ENCODE data around the gene TNRC18. TPM values are rescaled to one million over a fixed set of nuclear protein-coding genes. Genes with fewer than 3 reads are reported as not detected.
A peak's percentile ranks its signal among the peaks of the same experiment; 100 is the strongest.
"Not testable (repeated sequence)": the region's sequence is repeated elsewhere in the genome, so short reads cannot be mapped to it uniquely, and the experiment has no call there.

Gene TNRC18
- total and polyA plus RNA-seq, 9 donors: 48.6 to 153 (median 91.8) TPM

DNA sequence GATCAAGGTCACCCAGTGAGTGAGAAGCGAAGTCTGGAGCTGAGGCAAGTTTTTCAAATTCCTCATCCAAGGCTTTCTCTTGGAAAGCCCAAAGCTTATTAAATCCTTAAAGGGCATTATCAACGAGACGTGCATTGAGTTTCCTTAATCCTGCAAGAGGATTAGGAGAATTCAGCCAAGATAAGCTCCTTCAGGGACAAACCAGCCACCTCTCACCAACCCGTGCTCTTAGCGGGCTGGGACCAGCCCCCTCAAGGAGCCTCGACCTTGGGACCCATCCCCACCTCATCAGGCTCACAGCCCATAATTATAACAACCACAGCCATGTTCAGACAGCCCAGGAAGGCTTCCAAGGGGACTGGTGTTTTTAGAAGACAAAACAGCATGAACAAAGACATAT is 152.8 kb downstream of the TNRC18 start:
- H3K4me1 ChIP-seq (ENCODE audit: insufficient read depth): peaks cover 10% of the 10 kb centered on the region
- DNase-seq: no peak
- TF ChIP-seq POLR2A (IDR thresholded peaks at IDR 0.05): no peak
- TF ChIP-seq, protein P1, sequence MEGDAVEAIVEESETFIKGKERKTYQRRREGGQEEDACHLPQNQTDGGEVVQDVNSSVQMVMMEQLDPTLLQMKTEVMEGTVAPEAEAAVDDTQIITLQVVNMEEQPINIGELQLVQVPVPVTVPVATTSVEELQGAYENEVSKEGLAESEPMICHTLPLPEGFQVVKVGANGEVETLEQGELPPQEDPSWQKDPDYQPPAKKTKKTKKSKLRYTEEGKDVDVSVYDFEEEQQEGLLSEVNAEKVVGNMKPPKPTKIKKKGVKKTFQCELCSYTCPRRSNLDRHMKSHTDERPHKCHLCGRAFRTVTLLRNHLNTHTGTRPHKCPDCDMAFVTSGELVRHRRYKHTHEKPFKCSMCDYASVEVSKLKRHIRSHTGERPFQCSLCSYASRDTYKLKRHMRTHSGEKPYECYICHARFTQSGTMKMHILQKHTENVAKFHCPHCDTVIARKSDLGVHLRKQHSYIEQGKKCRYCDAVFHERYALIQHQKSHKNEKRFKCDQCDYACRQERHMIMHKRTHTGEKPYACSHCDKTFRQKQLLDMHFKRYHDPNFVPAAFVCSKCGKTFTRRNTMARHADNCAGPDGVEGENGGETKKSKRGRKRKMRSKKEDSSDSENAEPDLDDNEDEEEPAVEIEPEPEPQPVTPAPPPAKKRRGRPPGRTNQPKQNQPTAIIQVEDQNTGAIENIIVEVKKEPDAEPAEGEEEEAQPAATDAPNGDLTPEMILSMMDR (IDR thresholded peaks at IDR 0.05): no peak
- TF ChIP-seq EP300 (IDR thresholded peaks at IDR 0.05): no peak
- intact Hi-C loops (cut with DNase I): no loop called here
- no peaks in the 10 kb centered on the region for H3K36me3 ChIP-seq
- no peaks in the 10 kb centered on the region for H3K27me3 ChIP-seq
- no peak overlapping the region for H3K4me3 ChIP-seq
- 1 to 10% (median 7%) methylated on average over 6 of the region's 6 CpGs for WGBS, 3 donors
- no peak overlapping the region for H3K27ac ChIP-seq
- H3K9me3 ChIP-seq: no peaks in the 10 kb centered on the region

DNA sequence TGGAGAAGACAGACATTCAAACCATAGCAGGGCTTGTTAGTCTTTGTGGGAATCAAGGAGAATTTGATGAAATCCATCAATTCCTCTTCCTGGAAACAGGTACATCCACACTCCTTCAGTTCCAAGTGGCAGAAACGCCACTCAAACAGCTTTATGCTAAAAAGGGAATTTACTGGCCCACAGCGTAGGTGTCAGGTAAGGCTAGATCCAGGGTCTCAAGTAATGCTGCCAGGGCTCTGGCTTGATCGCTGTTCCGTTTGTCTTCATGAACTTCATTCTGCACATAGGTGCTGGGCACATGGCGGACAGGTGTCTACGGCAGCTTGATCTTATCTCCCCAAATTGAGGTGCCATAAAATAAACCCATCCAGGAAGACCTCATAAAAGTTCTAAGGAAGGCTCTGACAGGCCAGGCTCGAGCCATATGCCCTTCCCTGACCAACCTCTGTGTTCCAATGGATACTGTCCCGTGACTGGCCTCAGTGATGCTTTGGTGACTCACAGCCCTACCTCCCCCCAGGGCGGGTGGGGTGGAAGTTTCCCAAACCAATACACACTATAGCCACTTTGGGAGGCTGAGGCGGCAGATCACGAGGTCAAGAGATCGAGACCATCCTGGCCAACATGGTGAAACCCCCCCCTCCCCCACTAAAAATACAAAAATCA is 153.5 kb downstream of the TNRC18 start:
- H3K4me3 ChIP-seq; H3K4me1 ChIP-seq (ENCODE audit: insufficient read depth); H3K9me3 ChIP-seq; H3K27ac ChIP-seq; intact Hi-C loops (cut with DNase I); H3K27me3 ChIP-seq; H3K36me3 ChIP-seq: not testable (repeated sequence)
- WGBS, 3 donors: 74 to 79% (median 74%) methylated on average over 12 of the region's 12 CpGs
- peak in 1 of 5 donors; percentile 14 for DNase-seq

DNA sequence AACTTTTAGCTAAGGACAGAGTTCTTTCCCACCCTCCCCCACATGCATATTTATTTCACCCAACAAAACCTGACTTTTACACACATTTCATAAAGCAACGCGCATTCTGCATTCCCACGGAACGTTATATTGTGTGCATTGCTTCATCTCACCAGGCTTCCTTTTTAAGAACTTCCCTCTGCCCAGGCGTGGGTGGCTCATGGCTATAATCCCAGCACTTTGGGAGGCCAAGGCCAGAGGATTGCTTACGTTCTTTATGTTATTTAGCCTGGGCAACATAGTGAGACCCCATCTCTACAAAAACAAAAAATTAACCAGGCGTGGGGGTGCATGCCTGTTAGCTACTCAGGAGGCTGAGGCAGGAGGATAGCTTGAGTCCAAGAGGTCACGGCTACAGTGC is 155.8 kb downstream of the TNRC18 start:
- H3K27ac ChIP-seq; H3K4me1 ChIP-seq (ENCODE audit: insufficient read depth); H3K36me3 ChIP-seq; H3K4me3 ChIP-seq; DNase-seq; intact Hi-C loops (cut with DNase I); H3K9me3 ChIP-seq; H3K27me3 ChIP-seq: not testable (repeated sequence)
- 63 to 74% (median 67%) methylated on average over 8 of the region's 8 CpGs for WGBS, 3 donors

DNA sequence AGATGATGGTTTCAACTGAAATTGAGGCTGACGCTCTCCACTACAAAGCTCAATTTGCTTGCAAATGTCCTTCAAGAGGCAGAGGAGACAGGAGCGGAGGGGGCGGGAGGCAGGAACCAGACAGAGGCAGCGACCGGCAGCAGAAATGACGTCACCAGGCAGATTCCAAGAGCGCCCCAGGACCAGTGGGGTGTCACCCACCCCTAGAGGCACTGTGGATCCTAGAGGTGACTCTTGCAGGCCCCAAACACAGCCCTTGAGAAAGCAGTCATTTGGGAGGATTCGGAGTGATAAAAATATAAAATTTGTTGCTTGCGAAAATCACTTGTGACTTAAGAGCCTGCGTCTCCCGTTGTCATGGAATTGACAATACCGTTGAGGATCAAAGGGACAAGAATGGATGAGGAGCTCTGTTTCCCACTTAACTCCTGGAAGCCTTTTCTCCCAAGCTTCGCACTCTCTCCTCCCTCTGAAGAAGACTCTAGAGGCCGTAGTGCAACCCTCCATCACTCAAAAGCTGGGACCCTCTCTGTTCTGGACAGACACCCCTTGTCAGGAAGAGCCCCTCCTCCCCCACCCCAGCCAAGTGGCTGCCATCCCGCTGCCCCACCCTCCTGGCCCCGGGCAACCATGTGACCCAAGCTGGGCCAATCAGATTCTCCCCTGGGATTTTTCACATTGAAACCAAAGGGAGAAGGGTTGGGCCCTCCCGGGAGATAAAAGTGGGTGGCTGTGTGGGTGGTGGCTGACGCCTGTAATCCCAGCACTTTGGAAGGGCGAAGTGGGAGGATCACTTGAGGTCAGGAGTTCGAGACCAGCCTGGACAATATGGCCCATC is 157.2 kb downstream of the TNRC18 start:
- Histone ChIP-seq H3K27ac (no peak overlapping the region), H3K36me3 (no peaks in the 10 kb centered on the region), H3K27me3 (no peaks in the 10 kb centered on the region), H3K4me1 (ENCODE audit: insufficient read depth) (peaks cover 4% of the 10 kb centered on the region), H3K9me3 (no peaks in the 10 kb centered on the region), H3K4me3 (no peak overlapping the region)
- TF ChIP-seq EP300 (IDR thresholded peaks at IDR 0.05) (no peak), POLR2A (IDR thresholded peaks at IDR 0.05) (no peak)
- TF ChIP-seq, protein P1 (IDR thresholded peaks at IDR 0.05): no peak
- 77 to 83% (median 79%) methylated on average over 20 of the region's 20 CpGs for WGBS, 3 donors
- DNase-seq: no peak
- intact Hi-C loops (cut with DNase I): no loop called here

DNA sequence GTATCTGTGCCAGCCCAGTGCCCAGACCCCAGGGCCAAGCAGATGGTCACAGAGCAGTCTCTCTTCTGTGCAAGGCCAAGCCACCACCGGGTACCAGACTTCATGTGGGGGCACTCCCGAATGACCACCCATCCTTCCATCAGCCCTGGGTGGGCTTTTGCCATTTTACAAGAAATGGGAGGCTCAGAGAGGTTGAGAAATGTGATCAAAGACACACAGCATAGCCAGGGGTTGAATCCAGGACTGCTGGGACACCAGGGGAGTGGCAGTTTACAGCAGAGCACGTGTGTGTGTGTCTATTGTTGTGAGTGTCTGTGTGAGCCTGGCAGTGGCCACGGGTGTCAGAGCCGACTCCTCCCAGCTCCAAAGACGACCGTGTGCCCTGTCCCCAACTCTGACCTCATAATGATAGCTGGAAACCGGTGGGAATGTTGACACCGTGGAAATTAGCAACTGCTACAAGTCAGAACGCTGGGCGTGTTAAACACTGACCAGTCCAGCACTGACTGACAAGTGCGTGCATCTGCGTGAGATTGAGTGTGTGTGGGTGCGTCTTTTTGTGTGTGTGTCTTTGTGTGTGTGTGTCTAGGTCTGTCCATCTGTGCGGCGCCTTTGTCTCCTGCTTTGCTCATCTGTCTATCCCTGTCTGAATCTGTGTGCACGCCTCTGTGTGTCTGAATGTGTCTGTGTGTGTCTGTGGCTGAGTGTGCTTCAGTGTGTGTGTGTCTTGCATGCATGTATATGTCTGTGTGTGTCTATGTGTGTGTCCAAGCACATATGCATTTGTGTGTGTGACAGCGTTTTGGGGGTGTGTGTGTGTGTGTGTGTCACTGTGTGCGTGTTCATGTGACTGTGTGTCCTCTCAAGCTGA is 158.1 kb downstream of the TNRC18 start:
- H3K36me3 ChIP-seq: no peaks in the 10 kb centered on the region
- no peaks in the 10 kb centered on the region for H3K4me1 ChIP-seq (ENCODE audit: insufficient read depth)
- WGBS, 3 donors: 66 to 74% (median 73%) methylated on average over 19 of the region's 19 CpGs
- H3K4me3 ChIP-seq: no peak overlapping the region
- H3K27me3 ChIP-seq: no peaks in the 10 kb centered on the region
- intact Hi-C loops (cut with DNase I): no loop called here
- TF ChIP-seq EP300 (IDR thresholded peaks at IDR 0.05): no peak
- TF ChIP-seq, protein P1 (IDR thresholded peaks at IDR 0.05): no peak
- no peak for TF ChIP-seq POLR2A (IDR thresholded peaks at IDR 0.05)
- H3K27ac ChIP-seq: no peak overlapping the region
- DNase-seq: no peak
- no peaks in the 10 kb centered on the region for H3K9me3 ChIP-seq

DNA sequence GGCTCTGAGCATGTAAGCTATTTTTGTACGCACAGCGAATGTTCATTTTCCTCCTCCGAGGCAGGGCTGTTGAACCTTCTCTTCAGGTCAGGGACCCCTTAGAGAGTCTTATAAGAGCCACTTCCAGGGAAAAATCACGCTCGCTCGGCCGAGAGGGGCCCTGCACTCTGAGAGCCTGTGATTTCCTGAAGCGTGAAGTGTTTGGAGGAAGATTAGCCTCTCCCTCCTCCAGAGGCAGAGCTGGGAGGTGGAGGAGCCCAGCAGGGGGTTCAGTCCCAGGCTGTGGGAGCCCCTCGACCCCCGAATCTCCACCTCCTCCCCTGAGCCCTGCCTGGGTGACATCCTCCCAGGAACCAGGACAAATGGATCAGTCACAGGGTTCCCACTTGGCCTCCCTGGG is 160.6 kb downstream of the TNRC18 start:
- intact Hi-C loops (cut with DNase I); H3K27ac ChIP-seq; H3K27me3 ChIP-seq; DNase-seq; H3K4me1 ChIP-seq (ENCODE audit: insufficient read depth); H3K9me3 ChIP-seq; H3K36me3 ChIP-seq; H3K4me3 ChIP-seq: not testable (repeated sequence)
- whole genome bisulfite sequencing, 3 donors: 79 to 86% (median 84%) methylated on average over 10 of the region's 10 CpGs

DNA sequence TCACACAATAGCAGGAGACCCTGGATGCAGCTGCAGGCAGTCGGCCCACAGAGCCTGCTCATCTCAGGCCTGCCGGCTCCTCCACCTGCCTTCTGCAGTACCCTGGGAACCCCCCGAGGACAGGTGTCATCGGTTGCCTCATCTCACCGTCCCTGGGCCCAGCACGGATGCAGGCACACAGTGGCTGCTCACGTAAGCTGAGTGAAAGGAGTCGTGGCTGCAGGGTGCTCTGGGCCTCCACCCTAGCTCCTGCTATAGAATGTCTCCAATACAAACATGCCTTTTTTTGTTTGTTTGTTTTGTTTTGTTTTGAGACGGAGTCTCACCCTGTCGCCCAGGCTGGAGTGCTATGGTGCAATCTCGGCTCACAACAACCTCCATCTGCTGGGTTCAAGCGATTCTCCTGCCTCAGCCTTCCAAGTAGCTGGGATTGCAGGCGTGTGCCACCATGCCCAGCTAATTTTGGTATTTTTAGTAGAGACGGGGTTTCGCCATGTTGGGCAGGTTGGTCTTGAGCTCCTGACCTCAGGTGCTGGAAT is 163.0 kb downstream of the TNRC18 start:
- H3K4me3 ChIP-seq; H3K9me3 ChIP-seq; H3K36me3 ChIP-seq; intact Hi-C loops (cut with DNase I); H3K4me1 ChIP-seq (ENCODE audit: insufficient read depth); H3K27ac ChIP-seq; H3K27me3 ChIP-seq; DNase-seq: not testable (repeated sequence)
- 91 to 94% (median 93%) methylated on average over 15 of the region's 15 CpGs for WGBS, 3 donors
